GM19324 (cell line): ENCODE data around the gene PDZD8.
"Not testable (repeated sequence)": the region's sequence is repeated elsewhere in the genome, so short reads cannot be mapped to it uniquely, and the experiment has no call there.

Experiments
- ATAC-seq: cut with Tn5 transposase; IDR thresholded peaks from one replicate; pipeline ENCODE4 v1.9.1; 2021; ENCODE audit warnings: mild to moderate bottlenecking, moderate library complexity; ENCODE audit not compliant: unreplicated experiment, low FRiP score

PDZD8 gene

GRCh38 chr10:117257721-117258120 lies 117.5 kb downstream of the PDZD8 start:
- ATAC-seq = no peak

GRCh38 chr10:117256910-117257309 lies 118.3 kb downstream of the PDZD8 start:
- ATAC-seq = no peak

GRCh38 chr10:117255835-117256460 lies 119.3 kb downstream of the PDZD8 start:
- no peak for ATAC-seq

GRCh38 chr10:117254774-117255735 lies 120.2 kb downstream of the PDZD8 start:
- ATAC-seq = no peak

- no peak for ATAC-seq
These were observed 120.9 kb downstream of the PDZD8 start for GRCh38 chr10:117254338-117254737.

- no peak for ATAC-seq
These were observed 121.3 kb downstream of the PDZD8 start for GRCh38 chr10:117253908-117254307.

- ATAC-seq = no peak
These were observed 124.8 kb downstream of the PDZD8 start for GRCh38 chr10:117250411-117250810.

- ATAC-seq = no peak
These were observed 125.6 kb downstream of the PDZD8 start for GRCh38 chr10:117249493-117250093.

GRCh38 chr10:117248750-117249465 lies 126.3 kb downstream of the PDZD8 start:
- ATAC-seq = no peak

GRCh38 chr10:117246997-117247671 lies 128.1 kb downstream of the PDZD8 start:
- ATAC-seq = no peak

GRCh38 chr10:117242463-117242832 lies 132.8 kb downstream of the PDZD8 start:
- ATAC-seq = no peak

- ATAC-seq = no peak
These were observed 133.4 kb downstream of the PDZD8 start for GRCh38 chr10:117241541-117242462.

GRCh38 chr10:117240621-117241529 lies 134.4 kb downstream of the PDZD8 start, which contains the start of gene SLC18A2:
Gene SLC18A2 (plus strand): TSS chr10:117241114. CDS start chr10:117241694, 580 bp downstream.
- ATAC-seq = no peak

- ATAC-seq = no peak
These were observed 135.3 kb downstream of the PDZD8 start for GRCh38 chr10:117239721-117240620.

GRCh38 chr10:117239051-117239450 lies 136.2 kb downstream of the PDZD8 start:
- ATAC-seq = no peak

- ATAC-seq = no peak
These were observed 137.7 kb downstream of the PDZD8 start for GRCh38 chr10:117237401-117237991.

- ATAC-seq = not testable (repeated sequence)
These were observed 145.1 kb downstream of the PDZD8 start for GRCh38 chr10:117230107-117230506.
